Upper lobe of left lung (tissue), 6 donors: ENCODE results near the gene POLK. TPM values are rescaled to one million over a fixed set of nuclear protein-coding genes. Genes with fewer than 3 reads are reported as not detected.

Source experiments
- ATAC-seq, 2 donors: fragments of 200-7000 bp; cut with Tn5 transposase; one replicate each; pipeline ENCODE4 v1.9.1; 2022; ENCODE audit warnings: mild to moderate bottlenecking in 2 of 2, moderate library complexity in 2 of 2; ENCODE audit not compliant: low FRiP score in 2 of 2
- DNase-seq, 2 donors: peaks; one replicate each; pipeline ENCODE4 v3.0.0-alpha.2; 2019 to 2020
- H3K27ac ChIP-seq, 4 donors: fragments of 200-600 bp; sonication (generic); one replicate each; pipeline ENCODE4 v1.5.1; 2016 to 2019
- H3K27me3 ChIP-seq, 4 donors: fragments of 200-600 bp; sonication (generic); one replicate each; pipeline ENCODE4 v1.5.1; 2017 to 2019
- H3K36me3 ChIP-seq, 4 donors: fragments of 200-600 bp; sonication (generic); one replicate each; pipeline ENCODE4 v1.5.1; 2016 to 2019
- H3K4me1 ChIP-seq, 4 donors: fragments of 200-600 bp; sonication (generic); one replicate each; pipeline ENCODE4 v1.5.1; 2018 to 2019
- H3K4me3 ChIP-seq, 4 donors: fragments of 200-600 bp; sonication (generic); one replicate each; pipeline ENCODE4 v1.5.1; 2017 to 2019; ENCODE audit warnings: mild to moderate bottlenecking in 2 of 4, moderate library complexity in 1 of 4
- H3K9me3 ChIP-seq, 4 donors: fragments of 200-600 bp; sonication (generic); one replicate each; pipeline ENCODE4 v1.5.1; 2018 to 2019
- EP300 ChIP-seq, 4 donors: sonication (generic); formaldehyde crosslinking; IDR thresholded peaks; one replicate each; pipeline ENCODE4 v1.5.1; 2017; ENCODE audit warnings: antibody characterized with exemption in 4 of 4, control low read depth in 2 of 4
- POLR2A ChIP-seq, 4 donors: fragments of 450-650 bp; IDR thresholded peaks; one replicate each; pipeline ENCODE4 v1.5.1; 2016 to 2017; ENCODE audit warnings: antibody characterized with exemption in 4 of 4, mild to moderate bottlenecking in 2 of 4
- POLR2AphosphoS5 ChIP-seq, 2 donors: sonication (generic); formaldehyde crosslinking; IDR thresholded peaks; one replicate each; pipeline ENCODE4 v1.5.1; 2017; ENCODE audit warnings: antibody characterized with exemption in 2 of 2
- WGBS, 2 donors: methylation state at CpG; one replicate each; pipeline ENCODE4 v1.1.5; 2017 to 2018; 5-methylcytosine and 5-hydroxymethylcytosine counted together
- total RNA-seq, 6 donors: library from RNA; depleted of rRNA in 4 of 6; stranded (reverse); fragments of >200 nt in 4 of 6; gene quantifications; one replicate each; pipeline versions ENCODE4 v1.1.0 to v1.2.1, GENCODE V29; 2016 to 2021
- TF ChIP-seq, protein P1 (sequence below), 6 experiments: fragments of 450-650 bp in 4 of 6; fragments of 200-600 bp in 2 of 6; sonication (generic) in 2 of 6; IDR thresholded peaks; one replicate each; pipeline ENCODE4 v1.5.1; 2016 to 2019; ENCODE audit warnings: antibody characterized with exemption in 6 of 6
- donor health status: DM: no; HTN: no; CAD: no; lungs with moderate emphysema.
- donor health status: DM: no; HTN: yes; CAD: no; lungs with severe emphysema.

The POLK gene
- total RNA-seq, 6 donors from 2014 or later, result 19.2 to 55.3 (median 29.6) TPM

DNA sequence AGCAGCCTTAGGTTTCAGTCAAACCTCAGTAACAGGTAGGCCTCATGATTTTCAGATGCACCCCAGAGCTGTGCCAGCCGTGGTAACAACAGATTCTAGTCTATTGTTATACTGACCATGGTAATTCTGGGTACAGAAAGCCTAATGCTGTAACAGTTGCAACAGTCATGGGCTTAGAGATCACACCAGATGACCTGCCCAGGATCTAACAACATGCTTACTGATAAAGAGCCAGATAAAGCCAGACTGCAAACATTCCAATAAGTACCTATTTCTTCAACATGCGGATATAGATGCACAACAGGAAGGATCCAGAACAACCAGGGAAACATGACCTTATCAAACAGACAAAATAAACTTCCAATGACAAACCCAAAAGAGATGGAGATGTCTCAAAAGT is 43.1 kb upstream of the POLK start:
- Histone ChIP-seq H3K36me3 (no peaks in the 10 kb centered on the region), H3K9me3 (peaks cover 5 to 25% (median 8%) of the 10 kb centered on the region in 4 donors), H3K27ac (no peak overlapping the region), H3K4me3 (no peak overlapping the region), H3K4me1 (peaks cover 12 to 25% (median 15%) of the 10 kb centered on the region in 4 donors), H3K27me3 (no peaks in the 10 kb centered on the region)
- DNase-seq (no peak), ATAC-seq (no peak)
- TF ChIP-seq, protein P1, sequence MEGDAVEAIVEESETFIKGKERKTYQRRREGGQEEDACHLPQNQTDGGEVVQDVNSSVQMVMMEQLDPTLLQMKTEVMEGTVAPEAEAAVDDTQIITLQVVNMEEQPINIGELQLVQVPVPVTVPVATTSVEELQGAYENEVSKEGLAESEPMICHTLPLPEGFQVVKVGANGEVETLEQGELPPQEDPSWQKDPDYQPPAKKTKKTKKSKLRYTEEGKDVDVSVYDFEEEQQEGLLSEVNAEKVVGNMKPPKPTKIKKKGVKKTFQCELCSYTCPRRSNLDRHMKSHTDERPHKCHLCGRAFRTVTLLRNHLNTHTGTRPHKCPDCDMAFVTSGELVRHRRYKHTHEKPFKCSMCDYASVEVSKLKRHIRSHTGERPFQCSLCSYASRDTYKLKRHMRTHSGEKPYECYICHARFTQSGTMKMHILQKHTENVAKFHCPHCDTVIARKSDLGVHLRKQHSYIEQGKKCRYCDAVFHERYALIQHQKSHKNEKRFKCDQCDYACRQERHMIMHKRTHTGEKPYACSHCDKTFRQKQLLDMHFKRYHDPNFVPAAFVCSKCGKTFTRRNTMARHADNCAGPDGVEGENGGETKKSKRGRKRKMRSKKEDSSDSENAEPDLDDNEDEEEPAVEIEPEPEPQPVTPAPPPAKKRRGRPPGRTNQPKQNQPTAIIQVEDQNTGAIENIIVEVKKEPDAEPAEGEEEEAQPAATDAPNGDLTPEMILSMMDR (IDR thresholded peaks at IDR 0.05), result no peak
- no peak for TF ChIP-seq POLR2AphosphoS5 (IDR thresholded peaks at IDR 0.05)
- no peak for TF ChIP-seq EP300 (IDR thresholded peaks at IDR 0.05)
- TF ChIP-seq POLR2A (IDR thresholded peaks at IDR 0.05), result no peak
- 96 to 100% methylated on average over 1 to 2 of the region's 2 CpGs for WGBS, 2 donors

DNA sequence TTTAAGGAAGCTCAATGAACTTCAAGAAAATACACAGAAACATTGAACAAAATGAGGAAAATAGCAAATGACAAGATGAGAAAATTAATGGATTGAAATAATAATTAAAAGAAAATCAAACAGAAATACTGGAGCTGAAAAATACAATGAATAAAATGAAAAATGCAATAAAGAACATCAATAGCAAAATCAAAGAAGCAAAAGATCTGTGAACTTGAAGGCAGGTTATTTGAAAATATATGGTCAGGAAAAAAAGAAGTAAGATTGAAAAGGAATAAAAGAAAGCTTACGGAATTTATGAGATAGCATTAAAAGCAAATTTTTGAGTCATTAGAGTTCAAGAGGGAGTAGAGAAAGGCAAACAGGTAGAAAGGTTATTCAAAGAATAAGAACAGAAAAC is 42.7 kb upstream of the POLK start:
- DNase-seq, result no peak
- no peaks in the 10 kb centered on the region for H3K27me3 ChIP-seq
- peaks cover 10 to 21% (median 15%) of the 10 kb centered on the region in 4 donors for H3K4me1 ChIP-seq
- H3K9me3 ChIP-seq, result peaks cover 5 to 25% (median 8%) of the 10 kb centered on the region in 4 donors
- TF ChIP-seq POLR2AphosphoS5 (IDR thresholded peaks at IDR 0.05) (no peak), EP300 (IDR thresholded peaks at IDR 0.05) (no peak), POLR2A (IDR thresholded peaks at IDR 0.05) (no peak)
- TF ChIP-seq, protein P1 (IDR thresholded peaks at IDR 0.05), result no peak
- no peak overlapping the region for H3K4me3 ChIP-seq
- ATAC-seq, result no peak
- H3K27ac ChIP-seq, result no peak overlapping the region
- H3K36me3 ChIP-seq, result no peaks in the 10 kb centered on the region
- 95 to 100% methylated on average over 1 of the region's 1 CpG for WGBS, 2 donors

DNA sequence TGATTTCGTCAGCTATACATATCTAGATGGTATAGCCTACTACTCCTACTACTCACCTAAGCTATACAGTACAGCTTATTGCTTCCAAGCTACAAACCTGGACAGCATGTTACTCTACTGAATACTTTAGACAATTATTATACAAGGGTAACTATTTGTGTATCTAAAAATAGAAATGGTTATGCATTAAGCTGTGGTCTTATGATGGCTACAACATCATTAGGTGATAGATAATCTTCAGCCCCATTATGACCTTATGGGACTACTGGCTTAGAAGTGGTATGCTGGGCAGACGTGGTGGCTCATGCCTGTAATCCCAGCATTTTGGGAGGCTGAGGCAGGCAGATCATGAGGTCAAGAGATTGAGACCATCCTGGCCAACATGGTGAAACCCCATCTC is 40.5 kb upstream of the POLK start:
- no peak for TF ChIP-seq POLR2AphosphoS5 (IDR thresholded peaks at IDR 0.05)
- TF ChIP-seq, protein P1 (IDR thresholded peaks at IDR 0.05), result no peak
- H3K36me3 ChIP-seq, result no peaks in the 10 kb centered on the region
- ATAC-seq (no peak), DNase-seq (no peak)
- no peak overlapping the region for H3K27ac ChIP-seq
- peaks cover 5 to 25% (median 8%) of the 10 kb centered on the region in 4 donors for H3K9me3 ChIP-seq
- H3K4me3 ChIP-seq, result no peak overlapping the region
- no peaks in the 10 kb centered on the region for H3K27me3 ChIP-seq
- 94 to 100% methylated on average over 1 to 2 of the region's 2 CpGs for WGBS, 2 donors
- H3K4me1 ChIP-seq, result peaks cover 0 to 4% (median under 1%) of the 10 kb centered on the region in 4 donors

DNA sequence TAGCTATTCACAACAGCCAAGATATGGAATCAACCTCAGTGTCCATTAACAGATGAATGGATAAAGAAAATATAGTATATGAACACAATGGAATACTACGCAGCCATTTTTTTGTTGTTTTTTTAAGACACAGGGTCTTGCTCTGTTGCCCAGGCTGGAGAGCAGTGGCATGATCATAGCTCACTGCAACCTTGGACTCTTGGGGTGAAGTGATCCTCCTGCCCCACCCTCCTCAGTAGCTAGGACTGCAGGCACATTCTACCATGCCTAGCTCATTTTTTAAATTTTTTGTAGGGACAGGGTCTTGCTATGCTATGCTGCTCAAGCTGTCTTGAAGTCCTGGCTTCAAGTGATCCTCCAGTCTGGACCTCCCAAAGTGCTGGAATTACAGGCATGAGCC is 38.7 kb upstream of the POLK start:
- no peaks in the 10 kb centered on the region for H3K27me3 ChIP-seq
- 94 to 97% methylated on average over 1 of the region's 1 CpG for WGBS, 2 donors
- no peak for TF ChIP-seq EP300 (IDR thresholded peaks at IDR 0.05)
- TF ChIP-seq, protein P1 (IDR thresholded peaks at IDR 0.05), result no peak
- TF ChIP-seq POLR2A (IDR thresholded peaks at IDR 0.05), result no peak
- no peak for TF ChIP-seq POLR2AphosphoS5 (IDR thresholded peaks at IDR 0.05)

DNA sequence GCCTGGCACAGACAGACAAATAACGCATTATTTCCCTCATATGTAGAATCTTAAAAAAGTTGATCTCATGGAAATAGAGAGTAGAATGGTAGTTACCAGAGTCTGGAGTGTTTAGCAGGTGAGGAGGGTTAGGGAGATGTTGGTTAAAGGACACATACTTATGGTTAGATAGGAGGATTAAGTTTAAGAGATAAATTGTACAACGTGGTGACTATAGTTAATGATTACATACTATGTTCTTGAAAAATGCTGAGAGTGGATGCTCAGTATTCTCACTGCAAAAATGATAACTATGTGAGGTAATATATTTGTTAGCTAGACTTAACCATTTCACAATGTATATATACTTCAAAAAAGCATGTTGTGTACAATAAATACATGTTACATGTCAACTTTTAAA is 38.2 kb upstream of the POLK start:
- DNase-seq, result no peak
- Histone ChIP-seq H3K9me3 (peaks cover 2 to 21% (median 8%) of the 10 kb centered on the region in 4 donors), H3K36me3 (no peaks in the 10 kb centered on the region), H3K27me3 (no peaks in the 10 kb centered on the region), H3K4me3 (no peak overlapping the region), H3K27ac (no peak overlapping the region), H3K4me1 (peaks cover 0 to 4% (median 0%) of the 10 kb centered on the region in 4 donors)
- ATAC-seq, result no peak
- TF ChIP-seq POLR2AphosphoS5 (IDR thresholded peaks at IDR 0.05), result no peak
- 76 to 77% methylated on average over 2 of the region's 2 CpGs for WGBS, 2 donors

More for the DNA sequence above, 38.7 kb upstream of the POLK start:
- ATAC-seq (no peak), DNase-seq (no peak)
- Histone ChIP-seq H3K9me3 (peaks cover 5 to 25% (median 8%) of the 10 kb centered on the region in 4 donors), H3K27ac (no peak overlapping the region), H3K4me3 (no peak overlapping the region), H3K4me1 (peaks cover 0 to 4% (median 0%) of the 10 kb centered on the region in 4 donors), H3K36me3 (no peaks in the 10 kb centered on the region)
